HUES6 (cell line): ENCODE results near the gene ZNF772.
A peak's percentile ranks its signal among the peaks of the same experiment; 100 is the strongest.
"Not testable (repeated sequence)": the region's sequence is repeated elsewhere in the genome, so short reads cannot be mapped to it uniquely, and the experiment has no call there.

ENCODE experiments used
- H3K27ac ChIP-seq: 2 replicates; pipeline ENCODE4 v1.7.0; 2013; ENCODE audit warnings: low read depth, mild to moderate bottlenecking, low read length, inconsistent platforms
- H3K27me3 ChIP-seq: 2 replicates; pipeline ENCODE4 v1.6.1; 2013; ENCODE audit warnings: low read length; ENCODE audit not compliant: control insufficient read depth, insufficient read depth
- H3K36me3 ChIP-seq: 2 replicates; pipeline ENCODE4 v1.6.1; 2013; ENCODE audit warnings: low read length; ENCODE audit not compliant: control insufficient read depth, insufficient read depth
- H3K4me1 ChIP-seq: 2 replicates; pipeline ENCODE4 v1.6.1; 2013; ENCODE audit warnings: low read length; ENCODE audit not compliant: control insufficient read depth, insufficient read depth
- H3K4me3 ChIP-seq: 2 replicates; pipeline ENCODE4 v1.5.1; 2013; ENCODE audit warnings: low read depth, low read length
- H3K9ac ChIP-seq: one replicate; pipeline ENCODE4 v1.6.1; 2013; ENCODE audit warnings: mild to moderate bottlenecking, low read length
- H3K9me3 ChIP-seq: 2 replicates; pipeline ENCODE4 v1.6.1; 2013; ENCODE audit warnings: low read depth, low read length; ENCODE audit not compliant: control insufficient read depth, insufficient read depth

ZNF772 gene

DNA sequence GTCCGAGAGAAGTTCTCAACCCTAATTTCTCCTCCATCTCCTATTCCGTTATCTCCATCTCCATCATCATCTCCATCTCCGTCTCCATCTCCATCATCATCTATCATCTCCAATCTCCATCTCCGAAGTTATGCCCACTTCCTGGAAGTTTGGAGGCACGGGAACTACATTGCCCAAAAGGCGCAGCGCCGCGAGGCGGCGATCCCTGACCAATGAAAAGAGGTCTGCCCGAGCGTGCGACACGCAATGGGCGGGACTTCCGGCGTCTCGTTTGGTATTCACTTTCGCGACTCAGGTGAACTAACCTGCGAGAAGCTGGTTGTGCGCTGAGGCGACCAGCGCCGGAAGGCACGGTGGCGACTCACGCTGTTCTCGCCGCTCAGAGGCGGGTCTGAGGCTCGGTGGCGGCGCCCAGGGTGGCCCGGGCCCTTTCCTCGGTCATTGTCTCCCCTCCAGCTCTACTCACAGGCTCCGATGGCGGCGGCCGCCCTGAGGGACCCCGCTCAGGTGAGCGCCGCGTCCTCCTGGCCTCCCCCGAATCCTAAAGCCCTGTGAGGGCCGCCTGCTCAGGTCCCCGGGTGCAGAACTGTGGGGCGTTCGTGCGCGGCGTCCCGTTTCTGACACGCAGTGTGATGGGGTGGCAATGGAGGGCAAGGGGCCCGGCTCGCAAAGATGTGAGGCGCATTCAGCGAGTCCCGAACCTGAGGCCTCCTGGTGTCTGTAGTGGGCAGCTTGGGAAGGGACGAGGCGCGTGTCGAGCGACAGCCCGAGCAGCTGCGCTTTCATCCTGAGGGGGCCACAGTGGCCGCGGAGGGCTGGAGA is 10.3 kb upstream of the ZNF772 start, which contains the start of gene ZNF419:
ZNF419 (plus strand) TSS at position 274 of the 822 bp plus-strand sequence; CDS start at position 475, 201 bp downstream.
- H3K27ac ChIP-seq, H3K4me1 ChIP-seq, H3K27me3 ChIP-seq: not testable (repeated sequence)
- Histone ChIP-seq H3K36me3 (peaks cover 22% of the 10 kb centered on the region), H3K4me3 (peak within 1 kb of the TSS; percentile 76), H3K9me3 (peaks cover 11% of the 10 kb centered on the region), H3K9ac (peak within 1 kb of the TSS; percentile 72)

DNA sequence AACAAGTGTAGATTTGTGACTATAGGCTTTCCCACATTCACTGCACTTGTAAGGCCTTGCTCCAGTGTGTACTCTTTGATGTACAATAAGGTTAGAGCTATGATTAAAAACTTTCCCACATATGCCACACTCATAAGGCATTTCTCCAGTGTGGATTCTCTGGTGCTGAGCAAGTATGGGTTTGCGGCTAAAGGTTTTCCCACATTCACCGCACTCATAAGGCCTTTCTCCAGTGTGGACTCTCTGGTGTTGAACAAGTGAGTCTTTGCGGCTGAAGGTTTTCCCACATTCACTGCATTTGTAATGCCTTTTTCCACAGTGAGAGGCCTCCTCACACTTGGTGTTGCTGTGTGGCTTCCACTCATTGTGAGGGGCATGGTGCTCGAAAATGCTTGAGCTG is 3.7 kb downstream of the ZNF772 start:
- Histone ChIP-seq H3K4me3 (no peak overlapping the region), H3K9me3 (peaks cover 76% of the 10 kb centered on the region), H3K36me3 (peaks cover 44% of the 10 kb centered on the region), H3K9ac (no peak overlapping the region), H3K27ac (no peak overlapping the region), H3K4me1 (no peaks in the 10 kb centered on the region), H3K27me3 (no peaks in the 10 kb centered on the region)

DNA sequence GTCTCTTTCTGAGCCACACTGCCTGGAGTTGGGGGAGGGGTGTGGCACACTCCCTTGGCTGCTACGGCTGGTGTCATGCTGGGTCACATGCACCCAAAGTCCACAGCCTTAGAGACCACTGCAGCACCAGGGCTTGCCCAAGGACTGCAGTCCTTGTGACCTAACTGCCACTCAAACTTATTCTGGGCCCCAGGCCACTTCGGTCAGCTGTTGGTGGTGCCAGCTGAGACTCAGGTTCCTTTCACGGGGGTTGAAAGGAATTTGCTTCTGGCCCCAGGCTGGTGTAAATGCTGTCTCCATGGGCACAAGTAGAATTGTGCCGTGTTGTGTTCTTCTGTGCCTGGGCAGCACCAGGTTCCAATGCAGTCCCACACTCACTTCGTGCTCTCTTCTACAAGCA is 10.9 kb downstream of the ZNF772 start:
- H3K4me3 ChIP-seq, result no peak overlapping the region; the same call in 1 of the 2 replicates
- no peaks in the 10 kb centered on the region for H3K4me1 ChIP-seq
- peaks cover 60% of the 10 kb centered on the region for H3K9me3 ChIP-seq
- H3K36me3 ChIP-seq, result peaks cover 4% of the 10 kb centered on the region; the same call in 1 of the 2 replicates
- no peak overlapping the region for H3K9ac ChIP-seq
- no peaks in the 10 kb centered on the region for H3K27me3 ChIP-seq
- H3K27ac ChIP-seq, result no peak overlapping the region

DNA sequence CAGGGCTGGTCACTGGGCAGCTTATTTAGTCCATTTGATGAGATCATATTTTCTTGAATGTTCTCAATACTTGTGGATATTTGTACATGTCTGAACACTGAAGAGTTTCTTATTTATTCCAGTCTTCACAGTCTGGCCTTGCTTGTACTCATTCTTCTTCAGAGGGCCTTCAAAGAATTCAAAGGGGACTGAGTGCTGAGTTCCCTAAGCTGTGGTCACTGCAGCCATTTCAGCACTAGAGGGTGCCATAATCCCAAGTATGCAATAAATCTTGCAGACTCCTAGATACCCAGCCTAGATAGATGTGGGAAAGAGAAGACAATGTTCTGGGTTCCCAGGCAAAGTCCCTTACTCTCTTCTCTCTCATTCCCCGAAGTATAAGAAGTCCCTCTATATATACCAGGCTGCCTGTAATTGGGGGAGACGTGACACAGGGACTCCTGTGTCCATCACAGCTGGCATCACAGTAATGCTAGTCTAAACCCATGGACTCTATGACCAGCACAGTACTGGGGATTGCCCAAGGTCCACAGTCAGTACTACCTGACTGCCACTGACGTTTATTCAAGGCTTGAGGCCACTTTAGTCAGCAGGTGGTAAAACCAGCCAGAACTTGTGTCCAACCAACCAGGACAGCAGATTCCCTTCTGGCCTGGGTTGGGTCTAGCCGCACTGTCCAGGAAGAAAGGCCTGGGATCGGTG is 11.5 kb downstream of the ZNF772 start:
- Histone ChIP-seq H3K4me1 (no peaks in the 10 kb centered on the region), H3K27ac (no peak overlapping the region), H3K9ac (no peak overlapping the region), H3K27me3 (no peaks in the 10 kb centered on the region), H3K9me3 (peaks cover 56% of the 10 kb centered on the region), H3K36me3 (peaks cover 4% of the 10 kb centered on the region; the same call in 1 of the 2 replicates), H3K4me3 (no peak overlapping the region)

DNA sequence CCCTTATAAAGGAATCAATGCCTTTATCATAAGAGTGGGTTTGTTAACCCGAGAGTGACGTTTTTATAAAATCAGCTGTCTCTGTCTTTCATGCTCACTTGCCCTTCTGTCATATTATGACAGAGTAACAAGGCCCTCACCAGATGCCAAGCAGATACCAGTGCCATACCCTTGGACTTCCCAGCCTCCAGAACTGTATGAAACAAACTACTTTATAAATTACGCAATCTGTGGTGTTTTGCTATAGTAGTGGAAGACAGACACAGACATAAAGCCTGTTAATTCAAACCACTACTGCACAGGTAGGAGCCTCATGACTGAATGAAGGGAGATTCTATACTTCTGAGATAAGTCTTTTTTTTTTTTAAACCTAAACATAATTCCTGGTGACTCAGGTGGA is 25.1 kb downstream of the ZNF772 start:
- no peak overlapping the region for H3K4me3 ChIP-seq
- no peaks in the 10 kb centered on the region; the same call in 1 of the 2 replicates for H3K36me3 ChIP-seq
- H3K4me1 ChIP-seq, result no peaks in the 10 kb centered on the region

DNA sequence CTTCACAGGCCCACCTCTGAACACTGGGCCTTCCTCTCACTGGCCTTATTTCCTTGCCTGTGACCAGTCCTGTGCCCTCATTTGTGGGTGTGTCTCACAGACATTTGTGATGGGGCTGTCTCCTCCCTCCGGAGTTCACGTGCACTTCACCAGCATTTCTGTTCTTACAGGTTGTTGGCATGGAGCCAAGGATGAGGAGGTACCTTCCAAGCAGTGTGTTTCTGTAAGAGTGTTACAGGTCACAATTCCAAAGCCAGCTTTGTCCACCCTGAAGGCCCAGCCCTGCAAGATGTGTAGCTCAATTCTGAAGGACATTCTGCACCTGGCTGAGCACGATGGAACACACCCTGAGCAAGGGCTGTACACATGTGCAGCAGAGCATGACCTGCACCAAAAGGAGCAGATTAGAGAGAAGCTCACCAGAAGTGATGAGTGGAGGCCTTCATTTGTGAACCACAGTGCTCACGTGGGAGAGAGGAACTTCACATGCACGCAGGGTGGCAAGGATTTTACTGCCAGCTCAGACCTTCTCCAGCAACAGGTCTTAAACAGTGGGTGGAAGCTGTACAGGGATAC is 34.2 kb downstream of the ZNF772 start:
- no peak overlapping the region for H3K27ac ChIP-seq
- peaks cover 3% of the 10 kb centered on the region; the same call in 1 of the 2 replicates for H3K9me3 ChIP-seq
- peaks cover 44% of the 10 kb centered on the region for H3K36me3 ChIP-seq
- no peak overlapping the region for H3K4me3 ChIP-seq
- H3K27me3 ChIP-seq, result no peaks in the 10 kb centered on the region
- H3K9ac ChIP-seq, result no peak overlapping the region
- H3K4me1 ChIP-seq, result no peaks in the 10 kb centered on the region

More for the DNA sequence above, 25.1 kb downstream of the ZNF772 start:
- peaks cover 8% of the 10 kb centered on the region; the same call in 1 of the 2 replicates for H3K9me3 ChIP-seq
- no peaks in the 10 kb centered on the region for H3K27me3 ChIP-seq
- no peak overlapping the region for H3K9ac ChIP-seq
- no peak overlapping the region for H3K27ac ChIP-seq

DNA sequence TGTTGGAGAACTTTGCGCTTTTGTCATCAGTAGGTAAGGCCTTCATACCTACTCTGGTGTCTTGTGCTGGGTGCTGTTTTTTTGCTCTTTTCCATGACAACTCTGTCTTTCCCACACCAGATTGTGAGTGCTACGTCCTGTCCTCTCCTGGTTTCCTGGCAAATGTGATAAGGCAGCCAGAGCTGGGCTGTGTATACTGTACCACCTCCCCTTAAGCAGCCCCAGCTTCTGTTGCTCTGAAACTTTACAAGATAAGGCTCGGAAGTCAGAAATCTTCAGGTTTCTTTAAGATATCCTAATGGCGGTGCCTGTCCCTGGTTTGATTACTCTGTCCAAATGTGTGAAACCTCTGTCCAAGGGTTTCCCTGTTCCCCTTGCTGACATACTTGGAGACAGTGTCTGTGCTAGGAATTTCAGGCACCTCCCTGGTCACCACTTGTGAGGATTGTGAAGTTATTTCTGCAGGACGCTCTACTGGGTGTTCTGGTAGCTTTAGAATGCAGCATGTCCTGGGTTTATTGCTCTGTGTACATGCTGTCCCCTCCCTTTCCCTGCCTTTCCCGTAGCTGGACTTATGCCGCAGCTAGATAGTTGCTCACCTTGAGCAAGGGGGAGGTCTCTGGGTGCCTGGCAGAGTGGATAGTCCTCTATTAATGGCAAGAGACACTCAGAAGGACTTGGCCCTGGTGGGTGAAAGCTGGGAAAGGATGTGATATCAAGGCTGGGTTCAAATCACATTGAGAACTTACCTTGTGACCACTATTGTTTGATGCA is 35.2 kb downstream of the ZNF772 start:
- H3K9ac ChIP-seq, result no peak overlapping the region
- no peaks in the 10 kb centered on the region for H3K4me1 ChIP-seq
- peaks cover 50% of the 10 kb centered on the region for H3K36me3 ChIP-seq
- H3K27ac ChIP-seq, result no peak overlapping the region
- peaks cover 3% of the 10 kb centered on the region; the same call in 1 of the 2 replicates for H3K9me3 ChIP-seq
- H3K4me3 ChIP-seq, result no peak overlapping the region
- no peaks in the 10 kb centered on the region for H3K27me3 ChIP-seq

DNA sequence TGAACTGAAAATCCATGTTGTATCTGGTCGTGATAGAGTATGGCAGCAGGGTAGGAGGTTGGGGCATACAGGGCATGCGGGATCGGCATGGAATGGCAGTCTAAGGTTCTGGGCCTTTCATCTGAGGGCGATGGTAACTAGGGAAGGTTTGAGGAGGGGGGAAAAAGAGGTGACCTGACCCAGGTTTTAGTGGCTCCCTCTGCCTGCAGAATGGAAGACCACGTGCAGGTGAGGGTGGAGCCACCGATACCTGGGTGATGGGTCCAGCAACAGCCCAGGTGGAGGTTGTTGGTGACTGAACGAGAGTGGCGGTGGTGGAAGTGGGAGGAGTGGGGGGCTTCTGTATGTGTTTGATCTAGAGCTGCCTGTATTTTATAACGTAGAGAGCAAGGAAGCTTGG is 38.4 kb downstream of the ZNF772 start:
- Histone ChIP-seq H3K9ac (no peak overlapping the region), H3K27ac (no peak overlapping the region), H3K4me3 (no peak overlapping the region), H3K4me1 (0 out of 2 replicates have a peak, but pooled peaks cover 7% of the 10 kb centered on the region), H3K9me3 (peaks cover 3% of the 10 kb centered on the region; the same call in 1 of the 2 replicates), H3K27me3 (no peaks in the 10 kb centered on the region), H3K36me3 (peaks cover 34% of the 10 kb centered on the region)

DNA sequence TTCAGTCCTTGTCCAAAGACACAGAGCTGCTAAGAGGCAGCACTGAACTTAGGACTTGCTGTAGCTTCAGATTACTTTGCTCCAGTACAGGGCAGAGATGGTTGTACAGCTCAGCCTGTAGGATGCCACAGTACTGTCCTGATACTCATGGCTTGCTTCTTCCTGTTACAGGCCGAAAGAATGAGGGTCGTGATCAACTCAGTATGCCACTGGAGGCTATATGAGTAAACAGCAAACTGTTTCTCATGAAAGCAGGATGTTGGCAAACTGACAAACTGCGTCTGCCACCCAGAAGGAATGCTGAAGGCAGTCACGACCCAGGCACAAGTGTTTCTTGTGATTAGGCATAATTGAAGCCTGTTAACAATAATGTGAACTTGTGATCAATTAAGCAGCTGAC is 39.4 kb downstream of the ZNF772 start:
- no peak overlapping the region for H3K4me3 ChIP-seq
- 0 out of 2 replicates have a peak, but pooled peaks cover 7% of the 10 kb centered on the region for H3K4me1 ChIP-seq
- no peaks in the 10 kb centered on the region for H3K9me3 ChIP-seq
- H3K36me3 ChIP-seq, result peaks cover 24% of the 10 kb centered on the region
- H3K9ac ChIP-seq, result no peak overlapping the region
- H3K27me3 ChIP-seq, result no peaks in the 10 kb centered on the region
- no peak overlapping the region for H3K27ac ChIP-seq

DNA sequence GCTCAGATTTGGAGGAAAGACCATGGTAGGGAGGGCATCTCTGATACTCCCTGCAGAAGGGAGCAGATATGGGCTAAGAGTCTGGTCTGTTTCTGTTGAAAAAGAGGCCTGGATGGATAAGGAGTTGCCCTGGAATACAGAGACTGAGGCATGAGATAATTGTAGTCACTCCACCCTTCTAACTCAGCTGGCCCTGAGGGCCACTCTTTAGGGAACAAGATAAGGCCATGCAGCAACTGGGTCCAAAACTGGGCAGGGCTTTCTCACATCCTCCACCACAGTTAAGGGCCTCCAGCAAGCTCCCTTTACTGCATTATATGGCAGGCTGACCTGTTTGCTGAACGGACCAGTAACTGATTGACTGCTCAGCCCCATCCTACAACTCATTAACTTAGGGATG is 40.9 kb downstream of the ZNF772 start:
- H3K9ac ChIP-seq, result peak overlapping the region; percentile 78
- H3K9me3 ChIP-seq, result no peaks in the 10 kb centered on the region
- peaks cover 11% of the 10 kb centered on the region for H3K36me3 ChIP-seq
- 0 out of 2 replicates have a peak, but pooled peaks cover 7% of the 10 kb centered on the region for H3K4me1 ChIP-seq
- no peak overlapping the region for H3K27ac ChIP-seq
- peak overlapping the region; percentile 86 for H3K4me3 ChIP-seq
- H3K27me3 ChIP-seq, result no peaks in the 10 kb centered on the region
